HG03060 (cell line): ENCODE results near the gene DPY19L2.
"Not testable (repeated sequence)": the region's sequence is repeated elsewhere in the genome, so short reads cannot be mapped to it uniquely, and the experiment has no call there.

ENCODE experiments used
- ATAC-seq: cut with Tn5 transposase; IDR thresholded peaks from one replicate; pipeline ENCODE4 v1.9.1; 2021; ENCODE audit warnings: low read depth, moderate number of reproducible peaks; ENCODE audit not compliant: unreplicated experiment

DPY19L2 gene

GRCh38 chr12:63668028-63668799 lies at the start of gene DPY19L2:
Gene DPY19L2, minus strand, starts transcription at chr12:63668493. Its CDS starts 100 bp downstream, at chr12:63668393.
- ATAC-seq = no peak

- ATAC-seq = not testable (repeated sequence)
Observed at GRCh38 chr12:63716891-63717290, 48.6 kb upstream of the DPY19L2 start.

- ATAC-seq = not testable (repeated sequence)
Observed at GRCh38 chr12:63715107-63715625, 46.9 kb upstream of the DPY19L2 start.

- not testable (repeated sequence) for ATAC-seq
Observed at GRCh38 chr12:63714409-63714808, 46.1 kb upstream of the DPY19L2 start.

- ATAC-seq = not testable (repeated sequence)
Observed at GRCh38 chr12:63713681-63714075, 45.4 kb upstream of the DPY19L2 start.

- not testable (repeated sequence) for ATAC-seq
Observed at GRCh38 chr12:63712979-63713680, 44.8 kb upstream of the DPY19L2 start.

- not testable (repeated sequence) for ATAC-seq
Observed at GRCh38 chr12:63712376-63712974, 44.2 kb upstream of the DPY19L2 start.

GRCh38 chr12:63711339-63711738 lies 43.0 kb upstream of the DPY19L2 start:
- not testable (repeated sequence) for ATAC-seq

- ATAC-seq = no peak
Observed at GRCh38 chr12:63706336-63706735, 38.0 kb upstream of the DPY19L2 start.

- not testable (repeated sequence) for ATAC-seq
Observed at GRCh38 chr12:63699678-63700382, 31.5 kb upstream of the DPY19L2 start.

GRCh38 chr12:63699011-63699410 lies 30.7 kb upstream of the DPY19L2 start:
- ATAC-seq = not testable (repeated sequence)

- not testable (repeated sequence) for ATAC-seq
Observed at GRCh38 chr12:63690837-63691236, 22.5 kb upstream of the DPY19L2 start.

- not testable (repeated sequence) for ATAC-seq
Observed at GRCh38 chr12:63689141-63689540, 20.8 kb upstream of the DPY19L2 start.

GRCh38 chr12:63686623-63687022 lies 18.3 kb upstream of the DPY19L2 start:
- not testable (repeated sequence) for ATAC-seq

GRCh38 chr12:63685789-63686188 lies 17.5 kb upstream of the DPY19L2 start:
- not testable (repeated sequence) for ATAC-seq

GRCh38 chr12:63682617-63683016 lies 14.3 kb upstream of the DPY19L2 start:
- ATAC-seq = not testable (repeated sequence)

GRCh38 chr12:63680758-63681157 lies 12.5 kb upstream of the DPY19L2 start:
- not testable (repeated sequence) for ATAC-seq

- ATAC-seq = not testable (repeated sequence)
Observed at GRCh38 chr12:63672550-63672949, 4.3 kb upstream of the DPY19L2 start.

- ATAC-seq = not testable (repeated sequence)
Observed at GRCh38 chr12:63669936-63670335, 1.6 kb upstream of the DPY19L2 start.

GRCh38 chr12:63669427-63669826 lies 1.1 kb upstream of the DPY19L2 start:
- ATAC-seq = not testable (repeated sequence)
